DOHH2 (cell line): ENCODE results near the gene USP1.

ENCODE experiments used
- H3F3A ChIP-seq: fragments of 200-600 bp; sonication (generic), shearing (Covaris generic); 2 replicates; pipeline ENCODE4 v1.6.0; 2016; ENCODE audit warnings: antibody characterized with exemption, mild to moderate bottlenecking; ENCODE audit not compliant: control insufficient read depth, insufficient read depth
- H3K27ac ChIP-seq: fragments of 200-600 bp; sonication (generic); 2 replicates; pipeline ENCODE4 v1.5.1; 2014; ENCODE audit warnings: low read depth, mild to moderate bottlenecking, low read length, moderate library complexity
- H3K27me3 ChIP-seq: fragments of 200-600 bp; sonication (generic); 2 replicates; pipeline ENCODE4 v1.6.1; 2014; ENCODE audit warnings: mild to moderate bottlenecking, low read length, mixed read lengths; ENCODE audit not compliant: control insufficient read depth
- H3K36me3 ChIP-seq: fragments of 200-600 bp; sonication (generic); 2 replicates; pipeline ENCODE4 v1.6.1; 2014; ENCODE audit warnings: mild to moderate bottlenecking, low read length, moderate library complexity, mixed read lengths; ENCODE audit not compliant: control insufficient read depth
- H3K4me1 ChIP-seq: fragments of 200-600 bp; sonication (generic); 2 replicates; pipeline ENCODE4 v1.6.1; 2014; ENCODE audit warnings: mild to moderate bottlenecking, low read length, mixed read lengths; ENCODE audit not compliant: control insufficient read depth
- H3K4me2 ChIP-seq: fragments of 200-600 bp; sonication (generic); 2 replicates; pipeline ENCODE4 v1.6.0; 2014; ENCODE audit warnings: mild to moderate bottlenecking, low read length, moderate library complexity
- H3K4me3 ChIP-seq: fragments of 200-600 bp; sonication (generic); 2 replicates; pipeline ENCODE4 v1.5.1; 2014; ENCODE audit warnings: mild to moderate bottlenecking, low read length, mixed read lengths
- H3K79me2 ChIP-seq: fragments of 200-600 bp; sonication (generic); 2 replicates; pipeline ENCODE4 v1.6.1; 2014; ENCODE audit warnings: mild to moderate bottlenecking, low read length, mixed read lengths; ENCODE audit not compliant: control insufficient read depth
- H3K9me2 ChIP-seq: fragments of 200-600 bp; sonication (generic); replicated peaks from 2 replicates; pipeline ENCODE4 v1.6.1; 2014; ENCODE audit warnings: mild to moderate bottlenecking, low read length, mixed read lengths; ENCODE audit not compliant: control insufficient read depth
- H3K9me3 ChIP-seq: fragments of 200-600 bp; sonication (generic); 2 replicates; pipeline ENCODE4 v1.6.1; 2014; ENCODE audit warnings: antibody characterized with exemption, low read length, mixed read lengths; ENCODE audit not compliant: control insufficient read depth, insufficient read depth
- H4K20me1 ChIP-seq: fragments of 200-600 bp; sonication (generic); 2 replicates; pipeline ENCODE4 v1.6.0; 2014; ENCODE audit warnings: low read depth, mild to moderate bottlenecking, antibody characterized with exemption, low read length, moderate library complexity; ENCODE audit not compliant: control insufficient read depth, insufficient read depth
- EZH2phosphoT487 ChIP-seq: fragments of 200-600 bp; sonication (generic); IDR thresholded peaks from 2 replicates; pipeline ENCODE4 v1.6.1; 2017; ENCODE audit warnings: borderline replicate concordance, mild to moderate bottlenecking, antibody characterized with exemption, low read length, moderate library complexity, mixed read lengths
- TF ChIP-seq, protein P1 (sequence below): fragments of 200-600 bp; sonication (generic); IDR thresholded peaks from one replicate; pipeline ENCODE4 v1.5.1; 2014; ENCODE audit warnings: antibody characterized with exemption, mild to moderate bottlenecking, low read depth, low read length; ENCODE audit not compliant: poor library complexity, severe bottlenecking

The USP1 gene

DNA sequence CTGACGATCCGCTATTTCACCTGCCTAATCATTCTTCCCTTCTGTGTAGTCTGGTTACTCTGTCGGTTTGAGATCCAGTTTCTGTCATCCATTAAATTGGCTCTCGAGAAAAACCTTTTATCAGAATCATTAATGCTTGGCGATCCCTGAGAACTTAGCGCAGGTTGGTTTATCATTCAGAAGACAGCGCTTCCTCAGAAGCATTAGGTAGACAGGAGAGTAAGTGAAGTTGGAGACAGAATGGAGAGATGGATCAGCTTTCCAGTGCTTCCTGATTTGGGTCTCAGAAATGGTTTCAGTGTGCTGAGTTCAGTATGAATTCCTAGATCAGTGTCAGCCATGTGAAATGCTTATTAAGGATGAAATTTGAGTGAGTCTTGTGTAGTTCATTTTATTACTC, 1.3 kb downstream of the USP1 start:
- H4K20me1 ChIP-seq, result peaks cover 33% of the 10 kb centered on the region
- H3K4me1 ChIP-seq, result peaks cover 33% of the 10 kb centered on the region
- peak overlapping the region; percentile 78 for H3K4me3 ChIP-seq
- H3K9me2 ChIP-seq, result no peaks in the 10 kb centered on the region
- H3K9me3 ChIP-seq, result no peaks in the 10 kb centered on the region
- TF ChIP-seq, protein P1, sequence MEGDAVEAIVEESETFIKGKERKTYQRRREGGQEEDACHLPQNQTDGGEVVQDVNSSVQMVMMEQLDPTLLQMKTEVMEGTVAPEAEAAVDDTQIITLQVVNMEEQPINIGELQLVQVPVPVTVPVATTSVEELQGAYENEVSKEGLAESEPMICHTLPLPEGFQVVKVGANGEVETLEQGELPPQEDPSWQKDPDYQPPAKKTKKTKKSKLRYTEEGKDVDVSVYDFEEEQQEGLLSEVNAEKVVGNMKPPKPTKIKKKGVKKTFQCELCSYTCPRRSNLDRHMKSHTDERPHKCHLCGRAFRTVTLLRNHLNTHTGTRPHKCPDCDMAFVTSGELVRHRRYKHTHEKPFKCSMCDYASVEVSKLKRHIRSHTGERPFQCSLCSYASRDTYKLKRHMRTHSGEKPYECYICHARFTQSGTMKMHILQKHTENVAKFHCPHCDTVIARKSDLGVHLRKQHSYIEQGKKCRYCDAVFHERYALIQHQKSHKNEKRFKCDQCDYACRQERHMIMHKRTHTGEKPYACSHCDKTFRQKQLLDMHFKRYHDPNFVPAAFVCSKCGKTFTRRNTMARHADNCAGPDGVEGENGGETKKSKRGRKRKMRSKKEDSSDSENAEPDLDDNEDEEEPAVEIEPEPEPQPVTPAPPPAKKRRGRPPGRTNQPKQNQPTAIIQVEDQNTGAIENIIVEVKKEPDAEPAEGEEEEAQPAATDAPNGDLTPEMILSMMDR, result no peak
- no peak for TF ChIP-seq EZH2phosphoT487
- peak overlapping the region; percentile 91; the same call in 1 of the 2 replicates for H3K27ac ChIP-seq
- peaks cover 79% of the 10 kb centered on the region for H3K79me2 ChIP-seq
- H3K27me3 ChIP-seq, result no peaks in the 10 kb centered on the region
- peak overlapping the region; percentile 67 for H3K4me2 ChIP-seq
- H3F3A ChIP-seq, result peaks cover 10% of the 10 kb centered on the region; the same call in 1 of the 2 replicates
- H3K36me3 ChIP-seq, result peaks cover 71% of the 10 kb centered on the region

GRCh38 chr1:62439652-62440371, 3.0 kb downstream of the USP1 start:
- peaks cover 4% of the 10 kb centered on the region; the same call in 1 of the 2 replicates for H3F3A ChIP-seq
- H4K20me1 ChIP-seq, result peaks cover 33% of the 10 kb centered on the region
- H3K27me3 ChIP-seq, result no peaks in the 10 kb centered on the region
- H3K9me3 ChIP-seq, result no peaks in the 10 kb centered on the region
- peaks cover 93% of the 10 kb centered on the region for H3K79me2 ChIP-seq
- H3K4me1 ChIP-seq, result peaks cover 29% of the 10 kb centered on the region
- peak overlapping the region; percentile 78 for H3K4me3 ChIP-seq
- peaks cover 87% of the 10 kb centered on the region for H3K36me3 ChIP-seq
- no peaks in the 10 kb centered on the region for H3K9me2 ChIP-seq
- no peak overlapping the region for H3K27ac ChIP-seq
- TF ChIP-seq EZH2phosphoT487, result no peak
- TF ChIP-seq, protein P1, result no peak
- H3K4me2 ChIP-seq, result peak overlapping the region; percentile 67

DNA sequence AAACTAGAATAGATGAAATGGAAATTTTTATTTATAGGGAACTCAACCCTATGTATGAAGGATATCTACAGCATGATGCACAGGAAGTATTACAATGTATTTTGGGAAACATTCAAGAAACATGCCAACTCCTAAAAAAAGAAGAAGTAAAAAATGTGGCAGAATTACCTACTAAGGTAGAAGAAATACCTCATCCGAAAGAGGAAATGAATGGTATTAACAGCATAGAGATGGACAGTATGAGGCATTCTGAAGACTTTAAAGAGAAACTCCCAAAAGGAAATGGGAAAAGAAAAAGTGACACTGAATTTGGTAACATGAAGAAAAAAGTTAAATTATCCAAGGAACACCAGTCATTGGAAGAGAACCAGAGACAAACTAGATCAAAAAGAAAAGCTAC, 7.9 kb downstream of the USP1 start:
- Histone ChIP-seq H3K79me2 (peaks cover 80% of the 10 kb centered on the region), H4K20me1 (peaks cover 19% of the 10 kb centered on the region; the same call in 1 of the 2 replicates)

More for the DNA sequence above, 7.9 kb downstream of the USP1 start:
- H3K4me2 ChIP-seq, result no peak overlapping the region
- peaks cover 97% of the 10 kb centered on the region for H3K36me3 ChIP-seq
- H3K4me3 ChIP-seq, result no peak overlapping the region
- H3K27ac ChIP-seq, result no peak overlapping the region
- no peaks in the 10 kb centered on the region for H3K9me2 ChIP-seq
- H3F3A ChIP-seq, result 0 out of 2 replicates have a peak, but pooled peaks cover 8% of the 10 kb centered on the region
- H3K4me1 ChIP-seq, result peaks cover 15% of the 10 kb centered on the region
- TF ChIP-seq, protein P1, result no peak
- no peak for TF ChIP-seq EZH2phosphoT487
- no peaks in the 10 kb centered on the region for H3K9me3 ChIP-seq
- H3K27me3 ChIP-seq, result no peaks in the 10 kb centered on the region
